ENCODE results near the gene NEK8. TPM values are rescaled to one million over a fixed set of nuclear protein-coding genes. Genes with fewer than 3 reads are reported as not detected.

The NEK8 gene
- total RNA-seq = 1 to 10 TPM; 4.8 to 5.6 TPM

- H3K9me3 Mint-ChIP-seq = no peaks in the 10 kb centered on the region
- H3K4me3 Mint-ChIP-seq = peak within 1 kb of the TSS; percentile 100
- H3K36me3 Mint-ChIP-seq = peaks cover 23% of the 10 kb centered on the region
- peak within 1 kb of the TSS; percentile 99 for H3K27ac Mint-ChIP-seq
- H3K27me3 Mint-ChIP-seq = peaks cover 4% of the 10 kb centered on the region
- peaks cover 37% of the 10 kb centered on the region for H3K4me1 Mint-ChIP-seq
- DNase-seq = peak; percentile 97
Observed at GRCh38 chr17:28728364-28729200, at the start of gene NEK8. Gene NEK8 (plus strand): TSS chr17:28728788. CDS start chr17:28728814, 26 bp downstream.

DNA sequence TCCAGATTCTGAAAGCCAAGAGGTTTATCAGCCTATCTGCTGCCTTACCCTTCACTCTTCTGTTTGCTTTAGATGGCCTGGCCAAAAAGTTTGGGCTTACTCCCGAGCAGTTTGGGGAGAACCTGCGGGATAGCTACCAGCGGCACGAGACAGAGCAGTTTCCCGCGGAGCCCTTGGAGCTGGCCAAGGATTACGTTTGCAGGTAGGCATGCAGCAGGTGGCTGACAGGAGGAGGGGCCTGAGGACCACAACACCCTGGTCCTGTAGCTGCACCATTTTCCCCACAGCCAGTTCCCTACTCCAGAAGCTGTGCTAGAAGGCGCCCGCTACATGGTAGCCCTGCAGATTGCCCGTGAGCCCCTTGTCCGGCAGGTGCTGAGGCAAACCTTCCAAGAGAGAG lies 45.9 kb upstream of the NEK8 start:
- DNase-seq = no peak
- H3K36me3 Mint-ChIP-seq = peaks cover 26% of the 10 kb centered on the region
- no peak overlapping the region for H3K4me3 Mint-ChIP-seq
- H3K4me1 Mint-ChIP-seq = no peaks in the 10 kb centered on the region
- no peaks in the 10 kb centered on the region for H3K9me3 Mint-ChIP-seq
- H3K27ac Mint-ChIP-seq = no peak overlapping the region
- H3K27me3 Mint-ChIP-seq = no peaks in the 10 kb centered on the region

DNA sequence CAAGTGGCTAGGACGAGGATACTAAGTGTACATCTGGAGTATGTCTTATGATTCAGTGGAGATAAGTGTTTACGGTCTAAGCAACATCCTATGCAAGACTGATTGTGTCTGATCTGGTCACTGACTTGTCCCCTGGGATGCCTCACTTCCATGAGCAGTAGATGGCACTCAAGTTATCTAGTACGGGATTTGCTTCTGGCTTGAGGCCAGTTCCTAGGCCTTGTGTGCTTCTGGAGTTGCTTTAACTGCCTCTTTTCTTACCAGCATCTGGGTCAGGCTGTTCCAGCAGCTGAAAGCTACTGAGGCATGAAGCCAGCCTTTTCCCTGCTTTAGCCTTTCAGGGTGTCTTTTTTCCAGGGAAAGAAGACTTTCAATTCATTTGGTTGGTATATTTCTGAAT lies 43.6 kb upstream of the NEK8 start:
- DNase-seq = no peak
- Mint-ChIP-seq H3K27me3 (no peaks in the 10 kb centered on the region), H3K4me1 (no peaks in the 10 kb centered on the region), H3K36me3 (peaks cover 34% of the 10 kb centered on the region), H3K9me3 (no peaks in the 10 kb centered on the region), H3K4me3 (no peak overlapping the region), H3K27ac (no peak overlapping the region)

- no peak for DNase-seq
- Mint-ChIP-seq H3K27ac (no peak overlapping the region), H3K9me3 (no peaks in the 10 kb centered on the region), H3K4me1 (no peaks in the 10 kb centered on the region), H3K36me3 (peaks cover 34% of the 10 kb centered on the region), H3K4me3 (no peak overlapping the region), H3K27me3 (no peaks in the 10 kb centered on the region)
Observed at GRCh38 chr17:28685366-28685765, 43.2 kb upstream of the NEK8 start.

- Mint-ChIP-seq H3K27me3 (no peaks in the 10 kb centered on the region), H3K9me3 (no peaks in the 10 kb centered on the region), H3K27ac (no peak overlapping the region), H3K4me1 (no peaks in the 10 kb centered on the region), H3K36me3 (peaks cover 32% of the 10 kb centered on the region), H3K4me3 (no peak overlapping the region)
- no peak for DNase-seq
Observed at GRCh38 chr17:28686296-28686695, 42.3 kb upstream of the NEK8 start.

DNA sequence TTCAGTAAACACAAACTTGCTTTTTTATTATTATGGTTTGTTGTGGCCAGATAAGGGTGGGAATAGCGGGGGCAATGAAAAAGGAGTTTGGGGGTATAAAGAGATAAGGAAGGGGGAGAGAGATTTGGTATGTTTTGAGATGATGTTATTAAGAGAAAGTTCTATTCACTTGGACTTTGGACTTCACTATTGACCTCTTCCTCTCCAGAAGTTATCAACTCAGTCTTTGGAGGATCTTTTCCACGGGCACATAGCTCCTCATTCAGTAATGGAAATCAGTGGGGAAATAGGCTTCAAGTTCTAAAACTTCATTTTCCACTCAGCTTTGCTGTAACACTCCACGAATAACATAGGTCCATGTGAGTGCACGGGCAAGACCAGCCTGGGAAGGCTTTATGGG lies 40.1 kb upstream of the NEK8 start:
- Mint-ChIP-seq H3K4me1 (no peaks in the 10 kb centered on the region), H3K4me3 (no peak overlapping the region), H3K27ac (no peak overlapping the region), H3K9me3 (no peaks in the 10 kb centered on the region), H3K36me3 (peaks cover 30% of the 10 kb centered on the region), H3K27me3 (no peaks in the 10 kb centered on the region)
- no peak for DNase-seq

GRCh38 chr17:28689011-28689410 lies 39.6 kb upstream of the NEK8 start:
- Mint-ChIP-seq H3K4me3 (no peak overlapping the region), H3K27me3 (no peaks in the 10 kb centered on the region), H3K9me3 (no peaks in the 10 kb centered on the region), H3K27ac (no peak overlapping the region), H3K36me3 (peaks cover 30% of the 10 kb centered on the region), H3K4me1 (no peaks in the 10 kb centered on the region)
- DNase-seq = no peak

DNA sequence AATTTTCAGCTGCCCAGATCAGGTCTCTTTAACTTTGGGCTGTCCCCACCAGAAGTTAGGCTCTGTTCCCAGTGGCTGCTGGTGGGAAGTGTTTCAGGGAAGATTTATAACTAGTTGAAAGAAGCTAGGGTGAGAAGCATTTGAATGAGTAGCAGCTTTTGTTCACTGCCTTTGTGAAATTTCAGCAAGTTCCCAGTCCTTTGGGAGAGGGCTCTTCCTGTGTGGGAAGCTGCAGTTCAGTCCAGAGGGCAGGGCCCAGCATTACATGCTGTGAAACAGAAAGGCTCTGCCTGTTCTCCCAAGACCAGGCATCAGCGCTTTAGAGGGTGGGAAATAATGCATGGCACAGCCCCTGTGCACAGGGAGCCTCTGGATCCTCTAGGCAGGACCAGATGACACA lies 34.7 kb upstream of the NEK8 start:
- Mint-ChIP-seq H3K27ac (peak overlapping the region; percentile 26), H3K4me3 (no peak overlapping the region), H3K9me3 (no peaks in the 10 kb centered on the region), H3K4me1 (no peaks in the 10 kb centered on the region), H3K36me3 (peaks cover 23% of the 10 kb centered on the region), H3K27me3 (no peaks in the 10 kb centered on the region)
- no peak for DNase-seq

DNA sequence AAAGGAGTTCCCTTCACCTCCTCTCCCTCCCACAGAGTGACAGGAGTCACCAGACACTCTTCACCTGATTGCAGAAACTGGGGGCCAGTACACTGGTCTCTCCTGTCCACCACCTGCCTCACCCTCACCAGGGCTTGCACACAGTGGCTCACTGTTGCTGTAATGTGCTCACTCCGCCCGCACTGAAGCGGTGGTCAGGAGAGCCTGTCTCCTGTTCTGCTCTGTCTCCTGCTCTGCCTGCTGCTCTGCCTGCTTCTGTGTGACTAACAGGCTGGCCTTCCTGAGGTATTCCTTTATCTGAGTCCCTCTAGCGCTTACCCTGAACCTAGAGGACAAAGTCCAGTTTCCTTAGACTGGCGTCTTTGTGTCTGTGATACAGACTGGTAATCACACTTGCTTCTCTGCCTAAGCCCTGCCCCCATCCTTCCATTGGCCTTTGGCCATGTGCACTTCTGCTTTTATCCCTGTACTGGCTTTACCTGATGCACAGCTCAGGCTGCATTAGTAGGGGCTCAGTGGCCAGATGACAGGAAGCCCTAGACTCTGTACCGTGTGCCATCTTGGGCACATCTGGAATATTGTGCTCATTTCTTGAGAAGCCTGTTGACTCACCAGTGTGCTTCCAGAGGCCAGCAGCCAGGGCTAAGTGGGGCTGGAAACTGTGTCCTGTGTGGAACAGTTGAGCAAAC lies 30.2 kb upstream of the NEK8 start:
- no peaks in the 10 kb centered on the region for H3K9me3 Mint-ChIP-seq
- no peak overlapping the region for H3K27ac Mint-ChIP-seq
- no peaks in the 10 kb centered on the region for H3K27me3 Mint-ChIP-seq
- DNase-seq = no peak
- no peaks in the 10 kb centered on the region for H3K4me1 Mint-ChIP-seq
- H3K36me3 Mint-ChIP-seq = peaks cover 36% of the 10 kb centered on the region
- H3K4me3 Mint-ChIP-seq = no peak overlapping the region

- no peaks in the 10 kb centered on the region for H3K9me3 Mint-ChIP-seq
- H3K4me3 Mint-ChIP-seq = no peak overlapping the region
- H3K4me1 Mint-ChIP-seq = no peaks in the 10 kb centered on the region
- DNase-seq = no peak
- H3K27ac Mint-ChIP-seq = no peak overlapping the region
- H3K27me3 Mint-ChIP-seq = no peaks in the 10 kb centered on the region
- peaks cover 32% of the 10 kb centered on the region for H3K36me3 Mint-ChIP-seq
Observed at GRCh38 chr17:28700278-28700677, 28.3 kb upstream of the NEK8 start.

DNA sequence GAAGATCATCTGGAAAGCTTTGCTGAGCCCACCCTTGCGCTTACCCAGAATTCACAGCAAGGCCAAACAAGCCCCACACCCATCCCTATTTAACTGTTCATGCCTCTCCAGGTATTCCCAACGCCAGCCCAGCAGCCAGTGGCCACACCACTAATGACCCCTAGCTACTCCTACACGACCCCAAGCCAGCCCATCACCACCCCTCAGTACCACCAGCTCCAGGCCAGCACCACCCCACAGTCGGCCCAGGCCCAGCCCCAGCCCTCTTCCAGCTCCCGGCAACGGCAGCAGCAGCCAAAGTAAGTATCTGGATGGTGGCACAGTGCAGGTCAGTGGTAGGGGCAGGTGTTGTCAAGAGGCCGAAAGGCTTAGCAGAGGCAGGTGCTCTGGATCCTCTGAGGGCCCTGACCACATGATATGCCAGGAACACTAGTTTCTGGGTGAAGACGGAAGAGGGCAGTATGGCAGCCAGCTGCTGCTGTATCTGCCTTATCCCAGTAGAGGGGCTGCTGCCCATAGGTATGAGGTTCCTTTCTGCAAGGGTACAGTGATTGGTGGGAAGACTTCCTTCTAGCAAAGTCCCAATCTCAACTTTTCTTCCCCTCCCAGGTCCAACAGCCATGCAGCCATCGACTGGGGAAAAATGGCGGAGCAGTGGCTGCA lies 27.6 kb upstream of the NEK8 start:
- no peak overlapping the region for H3K4me3 Mint-ChIP-seq
- DNase-seq = no peak
- no peaks in the 10 kb centered on the region for H3K27me3 Mint-ChIP-seq
- H3K27ac Mint-ChIP-seq = no peak overlapping the region
- H3K9me3 Mint-ChIP-seq = no peaks in the 10 kb centered on the region
- no peaks in the 10 kb centered on the region for H3K4me1 Mint-ChIP-seq
- peaks cover 30% of the 10 kb centered on the region for H3K36me3 Mint-ChIP-seq

GRCh38 chr17:28702026-28702751 lies 26.4 kb upstream of the NEK8 start:
- H3K36me3 Mint-ChIP-seq = peaks cover 28% of the 10 kb centered on the region
- no peaks in the 10 kb centered on the region for H3K4me1 Mint-ChIP-seq
- DNase-seq = no peak
- no peak overlapping the region for H3K4me3 Mint-ChIP-seq
- no peaks in the 10 kb centered on the region for H3K9me3 Mint-ChIP-seq
- no peaks in the 10 kb centered on the region for H3K27me3 Mint-ChIP-seq
- no peak overlapping the region for H3K27ac Mint-ChIP-seq

GRCh38 chr17:28702752-28703150 lies 25.8 kb upstream of the NEK8 start:
- Mint-ChIP-seq H3K36me3 (peaks cover 27% of the 10 kb centered on the region), H3K4me3 (no peak overlapping the region), H3K9me3 (no peaks in the 10 kb centered on the region), H3K27me3 (no peaks in the 10 kb centered on the region), H3K27ac (no peak overlapping the region), H3K4me1 (no peaks in the 10 kb centered on the region)
- DNase-seq = no peak

DNA sequence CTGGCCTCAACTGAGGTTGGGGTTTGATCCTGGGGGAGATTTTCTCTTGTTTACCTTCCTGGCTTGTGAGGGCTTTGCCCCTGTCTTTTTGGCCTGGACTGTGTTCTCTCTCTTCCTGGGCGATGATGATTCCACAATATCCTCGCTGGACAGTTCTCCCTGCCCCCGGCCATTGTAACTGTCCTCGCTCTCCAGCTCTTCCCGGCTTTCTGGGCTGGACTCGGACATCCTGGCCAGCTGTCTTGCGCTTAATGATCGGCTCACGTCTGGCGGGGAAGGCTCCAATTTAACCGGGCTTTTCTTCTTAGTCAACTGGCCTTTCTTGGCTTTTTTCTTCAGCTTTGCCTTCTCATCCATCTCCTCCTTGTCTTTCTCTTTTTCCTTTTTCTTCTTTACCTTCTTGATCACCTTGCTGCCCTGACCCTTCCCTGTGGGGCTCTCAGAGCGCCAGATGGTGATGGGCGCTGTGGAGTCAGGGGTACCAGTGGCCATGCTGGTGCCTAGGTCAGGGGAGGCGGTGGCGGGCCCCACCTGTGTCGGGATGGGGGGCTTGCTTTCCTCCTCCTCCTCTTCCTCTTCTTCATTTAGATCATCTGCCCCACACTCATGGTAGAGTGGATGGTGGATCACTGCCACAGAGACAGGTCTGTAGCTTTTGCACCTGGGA lies 24.9 kb upstream of the NEK8 start:
- no peaks in the 10 kb centered on the region for H3K27me3 Mint-ChIP-seq
- H3K9me3 Mint-ChIP-seq = no peaks in the 10 kb centered on the region
- peaks cover 23% of the 10 kb centered on the region for H3K36me3 Mint-ChIP-seq
- no peak overlapping the region for H3K27ac Mint-ChIP-seq
- no peak for DNase-seq
- no peaks in the 10 kb centered on the region for H3K4me1 Mint-ChIP-seq
- no peak overlapping the region for H3K4me3 Mint-ChIP-seq

Measured in activated naive CD8-positive, alpha-beta T cell treated with anti-CD3 and anti-CD28 coated beads for 36 hours (primary cell).